OCI-LY1 (cell line): ENCODE results near the gene CLDN15.
"Not testable (repeated sequence)": the region's sequence is repeated elsewhere in the genome, so short reads cannot be mapped to it uniquely, and the experiment has no call there.

Experiments
- H2AFZ ChIP-seq: fragments of 200-600 bp; sonication (generic), shearing (Covaris generic); 2 replicates; pipeline ENCODE4 v1.6.0; 2014; ENCODE audit warnings: antibody characterized with exemption, mild to moderate bottlenecking, low read length
- H3F3A ChIP-seq: fragments of 200-600 bp; sonication (generic), shearing (Covaris generic); 2 replicates; pipeline ENCODE4 v1.6.0; 2014; ENCODE audit warnings: mild to moderate bottlenecking, antibody characterized with exemption, low read length, moderate library complexity; ENCODE audit not compliant: insufficient read depth
- H3K27ac ChIP-seq: fragments of 200-600 bp; sonication (generic); 2 replicates; pipeline ENCODE4 v1.5.1; 2014; ENCODE audit warnings: low read length, mixed run types, mild to moderate bottlenecking, low read depth; ENCODE audit not compliant: poor library complexity, severe bottlenecking
- H3K27me3 ChIP-seq: fragments of 200-600 bp; sonication (generic); 2 replicates; pipeline ENCODE4 v1.6.0; 2014; ENCODE audit warnings: antibody characterized with exemption, mild to moderate bottlenecking, low read length, moderate library complexity; ENCODE audit not compliant: insufficient read depth
- H3K36me3 ChIP-seq: fragments of 200-600 bp; sonication (generic); 2 replicates; pipeline ENCODE4 v1.6.1; 2014; ENCODE audit warnings: mild to moderate bottlenecking, antibody characterized with exemption, low read length, moderate library complexity, mixed read lengths; ENCODE audit not compliant: insufficient read depth
- H3K4me1 ChIP-seq: fragments of 200-600 bp; sonication (generic); 2 replicates; pipeline ENCODE4 v1.5.1; 2014; ENCODE audit warnings: mild to moderate bottlenecking, low read length, moderate library complexity; ENCODE audit not compliant: insufficient read depth, severe bottlenecking
- H3K4me2 ChIP-seq: fragments of 200-600 bp; sonication (generic), shearing (Covaris generic); 2 replicates; pipeline ENCODE4 v1.6.1; 2014; ENCODE audit warnings: low read length
- H3K4me3 ChIP-seq: fragments of 200-600 bp; sonication (generic); 2 replicates; pipeline ENCODE4 v1.5.1; 2014; ENCODE audit warnings: low read length, low read depth, mild to moderate bottlenecking, mixed read lengths; ENCODE audit not compliant: poor library complexity, severe bottlenecking
- H3K79me2 ChIP-seq: fragments of 200-600 bp; shearing (Covaris generic); 2 replicates; pipeline ENCODE4 v1.6.1; 2016; ENCODE audit warnings: mixed run types, low read length, mixed read lengths; ENCODE audit not compliant: insufficient read depth
- H3K9ac ChIP-seq: fragments of 200-600 bp; sonication (generic), shearing (Covaris generic); 2 replicates; pipeline ENCODE4 v1.6.1; 2014; ENCODE audit warnings: mild to moderate bottlenecking, low read length, mixed read lengths
- H3K9me2 ChIP-seq: fragments of 200-600 bp; sonication (generic), shearing (Covaris generic); 2 replicates; pipeline ENCODE4 v1.6.1; 2014; ENCODE audit warnings: low read depth, mild to moderate bottlenecking, low read length, mixed read lengths
- H3K9me3 ChIP-seq: fragments of 200-600 bp; shearing (Covaris generic); 2 replicates; pipeline ENCODE4 v1.6.1; 2014; ENCODE audit warnings: low read length, mixed read lengths
- H4K20me1 ChIP-seq: fragments of 200-600 bp; sonication (generic), shearing (Covaris generic); 2 replicates; pipeline ENCODE4 v1.6.0; 2016; ENCODE audit warnings: mild to moderate bottlenecking, low read length; ENCODE audit not compliant: insufficient read depth
- EZH2 ChIP-seq: fragments of 200-600 bp; sonication (generic), shearing (Covaris generic); IDR thresholded peaks from 2 replicates; pipeline ENCODE4 v1.8.0; 2017; ENCODE audit warnings: borderline replicate concordance, mixed run types, mild to moderate bottlenecking, antibody characterized with exemption, low read length, moderate library complexity, mixed read lengths
- TF ChIP-seq, protein P1 (sequence below): fragments of 200-600 bp; sonication (generic), shearing (Covaris generic); IDR thresholded peaks from 2 replicates; pipeline ENCODE4 v1.5.1; 2017; ENCODE audit warnings: mild to moderate bottlenecking, antibody characterized with exemption, low read length, moderate library complexity, mixed read lengths

Gene CLDN15

GRCh38 chr7:101265622-101266516 is 28.3 kb upstream of the CLDN15 start:
- Histone ChIP-seq H3K4me2 (no peak overlapping the region), H4K20me1 (no peaks in the 10 kb centered on the region), H3K9me2 (no peaks in the 10 kb centered on the region), H3K9ac (no peak overlapping the region), H3K9me3 (no peaks in the 10 kb centered on the region), H3K27ac (no peak overlapping the region), H2AFZ (no peak overlapping the region), H3K4me1 (no peaks in the 10 kb centered on the region), H3F3A (no peaks in the 10 kb centered on the region), H3K36me3 (no peaks in the 10 kb centered on the region), H3K27me3 (peaks cover 14% of the 10 kb centered on the region), H3K4me3 (no peak overlapping the region), H3K79me2 (no peaks in the 10 kb centered on the region)
- no peak for TF ChIP-seq EZH2
- TF ChIP-seq, protein P1, sequence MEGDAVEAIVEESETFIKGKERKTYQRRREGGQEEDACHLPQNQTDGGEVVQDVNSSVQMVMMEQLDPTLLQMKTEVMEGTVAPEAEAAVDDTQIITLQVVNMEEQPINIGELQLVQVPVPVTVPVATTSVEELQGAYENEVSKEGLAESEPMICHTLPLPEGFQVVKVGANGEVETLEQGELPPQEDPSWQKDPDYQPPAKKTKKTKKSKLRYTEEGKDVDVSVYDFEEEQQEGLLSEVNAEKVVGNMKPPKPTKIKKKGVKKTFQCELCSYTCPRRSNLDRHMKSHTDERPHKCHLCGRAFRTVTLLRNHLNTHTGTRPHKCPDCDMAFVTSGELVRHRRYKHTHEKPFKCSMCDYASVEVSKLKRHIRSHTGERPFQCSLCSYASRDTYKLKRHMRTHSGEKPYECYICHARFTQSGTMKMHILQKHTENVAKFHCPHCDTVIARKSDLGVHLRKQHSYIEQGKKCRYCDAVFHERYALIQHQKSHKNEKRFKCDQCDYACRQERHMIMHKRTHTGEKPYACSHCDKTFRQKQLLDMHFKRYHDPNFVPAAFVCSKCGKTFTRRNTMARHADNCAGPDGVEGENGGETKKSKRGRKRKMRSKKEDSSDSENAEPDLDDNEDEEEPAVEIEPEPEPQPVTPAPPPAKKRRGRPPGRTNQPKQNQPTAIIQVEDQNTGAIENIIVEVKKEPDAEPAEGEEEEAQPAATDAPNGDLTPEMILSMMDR = no peak

- H3K27ac ChIP-seq, H3K36me3 ChIP-seq, H3K9me2 ChIP-seq, H3K4me3 ChIP-seq, H3K9me3 ChIP-seq, H3F3A ChIP-seq, H3K79me2 ChIP-seq, H2AFZ ChIP-seq, H3K4me2 ChIP-seq, H3K4me1 ChIP-seq, H4K20me1 ChIP-seq, H3K9ac ChIP-seq: not testable (repeated sequence)
- peaks cover 14% of the 10 kb centered on the region for H3K27me3 ChIP-seq
Measured at GRCh38 chr7:101264102-101264706, 26.6 kb upstream of the CLDN15 start.

DNA sequence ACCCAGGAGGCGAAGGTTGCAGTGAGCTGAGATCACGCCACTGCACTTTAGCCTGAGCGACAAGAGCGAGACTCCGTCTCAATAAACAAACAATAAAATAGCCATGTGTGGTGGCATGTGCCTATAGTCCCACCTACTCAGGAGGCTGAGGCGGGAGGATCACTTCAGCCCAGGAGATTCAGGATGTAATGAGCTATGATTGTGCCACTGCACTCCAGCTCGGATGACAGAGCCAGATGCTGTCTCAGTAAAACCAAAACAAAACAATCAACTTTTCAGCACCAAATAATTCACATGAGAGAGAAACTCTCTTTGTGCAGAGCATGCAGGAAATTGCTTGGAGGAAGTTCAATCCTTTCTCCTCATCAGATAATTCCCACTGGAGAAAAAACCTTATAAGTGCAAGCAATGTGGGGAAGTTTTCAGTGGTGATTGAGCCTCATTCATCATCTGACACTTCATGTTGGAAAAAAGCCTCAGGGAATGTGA is 20.7 kb upstream of the CLDN15 start:
- H3K4me2 ChIP-seq = no peak overlapping the region
- no peak overlapping the region for H3K4me3 ChIP-seq
- no peak overlapping the region for H3K27ac ChIP-seq
- TF ChIP-seq, protein P1 = no peak
- no peak overlapping the region for H3K9ac ChIP-seq
- H3K36me3 ChIP-seq = no peaks in the 10 kb centered on the region
- H3K9me2 ChIP-seq = no peaks in the 10 kb centered on the region
- no peaks in the 10 kb centered on the region for H4K20me1 ChIP-seq
- H3K79me2 ChIP-seq = no peaks in the 10 kb centered on the region
- no peak overlapping the region for H2AFZ ChIP-seq
- no peaks in the 10 kb centered on the region for H3F3A ChIP-seq
- H3K9me3 ChIP-seq = no peaks in the 10 kb centered on the region
- no peaks in the 10 kb centered on the region for H3K4me1 ChIP-seq
- no peaks in the 10 kb centered on the region; the same call in 1 of the 2 replicates for H3K27me3 ChIP-seq
